GM18498 (cell line): ENCODE data around the gene PRUNE2.

Experiments
- ATAC-seq: cut with Tn5 transposase; IDR thresholded peaks from one replicate; pipeline ENCODE4 v1.9.1; 2021; ENCODE audit warnings: mild to moderate bottlenecking, moderate library complexity; ENCODE audit not compliant: unreplicated experiment

The PRUNE2 gene

GRCh38 chr9:76662476-76663281, 243.2 kb downstream of the PRUNE2 start:
- no peak for ATAC-seq

DNA sequence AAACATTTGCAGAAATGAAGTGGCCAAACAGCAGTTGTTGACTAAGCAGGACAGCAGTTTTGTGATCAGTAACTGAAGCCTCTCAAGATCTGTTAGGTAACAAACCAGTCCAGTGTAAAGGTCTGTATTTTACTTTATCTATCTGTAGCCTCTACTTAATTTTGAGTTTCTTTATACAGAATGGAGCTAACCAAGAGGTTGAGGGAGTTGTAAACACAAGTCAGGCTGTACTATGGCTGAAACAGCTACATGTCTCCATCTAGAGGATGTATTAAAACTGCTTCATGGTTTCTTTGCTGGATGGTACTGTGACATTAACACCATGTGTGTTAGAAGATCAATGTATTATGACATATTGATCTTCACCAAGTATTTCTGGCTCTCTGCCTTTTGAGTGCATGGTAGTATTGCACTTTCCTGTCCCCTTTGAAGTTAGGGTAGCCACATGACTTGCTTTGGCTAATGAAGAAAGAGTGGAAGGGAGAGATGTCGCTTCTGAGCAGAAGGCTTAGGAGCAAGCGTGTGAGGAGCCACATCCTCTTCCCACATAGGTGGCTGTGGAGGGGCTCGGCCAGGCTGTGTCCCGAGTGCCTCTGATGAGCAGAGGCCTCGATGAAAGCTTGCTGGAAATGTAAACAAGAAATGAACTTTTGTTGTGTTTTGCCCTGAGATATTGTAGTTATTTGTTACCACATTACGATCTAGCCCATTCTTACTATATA, 247.2 kb downstream of the PRUNE2 start:
- ATAC-seq, result peak; percentile 91

- ATAC-seq, result no peak
Observed at GRCh38 chr9:76657265-76657664, 248.6 kb downstream of the PRUNE2 start.

DNA sequence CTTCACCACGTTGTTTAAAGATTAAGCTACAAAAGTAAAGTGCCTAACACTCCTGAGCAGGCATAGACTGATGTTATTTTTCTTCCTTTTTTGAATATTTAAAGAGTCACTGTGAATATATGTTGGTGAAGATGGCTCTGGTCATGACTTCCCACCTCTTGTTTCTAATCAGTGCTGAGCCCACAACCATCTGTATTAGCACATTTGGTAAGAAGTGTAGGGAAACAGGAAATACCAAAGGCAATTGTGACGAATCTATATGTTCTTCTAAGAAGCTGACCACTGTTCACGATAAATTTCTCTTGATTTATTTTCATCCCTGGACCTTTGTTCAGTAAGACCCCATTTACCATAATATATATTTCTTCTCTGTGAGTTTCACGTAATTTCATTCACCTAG, 249.9 kb downstream of the PRUNE2 start:
- no peak for ATAC-seq

- ATAC-seq, result no peak
Observed at GRCh38 chr9:76655121-76655541, 250.8 kb downstream of the PRUNE2 start.

DNA sequence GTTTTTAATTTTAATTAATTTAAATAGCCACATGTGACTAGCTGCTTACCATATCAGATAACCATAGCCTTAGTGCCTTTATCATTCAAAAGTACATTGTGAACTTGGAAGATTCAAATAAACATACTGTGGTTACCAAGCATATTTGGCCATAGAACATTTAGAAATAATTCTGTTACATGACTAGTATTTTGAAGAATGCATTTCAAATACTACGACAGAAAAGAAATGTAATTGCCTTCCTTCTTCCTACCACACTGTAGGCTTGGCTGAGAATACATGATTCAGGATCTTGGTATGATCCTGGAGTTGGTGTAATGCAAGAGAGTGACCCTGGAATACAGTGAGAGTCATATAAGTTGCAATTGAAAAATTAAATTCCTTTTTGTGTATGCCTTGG, 251.3 kb downstream of the PRUNE2 start:
- ATAC-seq, result no peak

- ATAC-seq, result no peak
Observed at GRCh38 chr9:76654051-76654461, 251.9 kb downstream of the PRUNE2 start.

- no peak for ATAC-seq
Observed at GRCh38 chr9:76652894-76653293, 253.0 kb downstream of the PRUNE2 start.

- ATAC-seq, result no peak
Observed at GRCh38 chr9:76651119-76651705, 254.7 kb downstream of the PRUNE2 start.

DNA sequence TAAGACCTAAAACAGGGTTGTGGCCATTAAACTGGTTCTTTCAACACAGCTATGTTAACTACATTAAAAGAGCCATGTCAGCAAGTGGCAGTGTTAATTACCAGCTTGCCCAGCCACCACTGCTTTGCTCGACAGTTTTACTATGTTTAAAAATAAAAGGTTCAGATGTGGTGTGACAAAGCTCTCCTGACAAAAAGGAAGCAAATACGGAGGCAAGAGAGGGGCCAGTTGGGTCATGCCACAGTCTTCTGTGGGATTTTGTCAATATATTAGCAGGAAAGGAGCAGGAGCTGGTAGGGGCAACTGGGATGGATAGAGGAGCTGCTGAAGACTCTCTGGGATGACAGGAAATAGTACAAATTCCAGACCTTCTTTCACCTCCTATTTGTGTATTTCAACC, 255.2 kb downstream of the PRUNE2 start:
- ATAC-seq, result no peak

DNA sequence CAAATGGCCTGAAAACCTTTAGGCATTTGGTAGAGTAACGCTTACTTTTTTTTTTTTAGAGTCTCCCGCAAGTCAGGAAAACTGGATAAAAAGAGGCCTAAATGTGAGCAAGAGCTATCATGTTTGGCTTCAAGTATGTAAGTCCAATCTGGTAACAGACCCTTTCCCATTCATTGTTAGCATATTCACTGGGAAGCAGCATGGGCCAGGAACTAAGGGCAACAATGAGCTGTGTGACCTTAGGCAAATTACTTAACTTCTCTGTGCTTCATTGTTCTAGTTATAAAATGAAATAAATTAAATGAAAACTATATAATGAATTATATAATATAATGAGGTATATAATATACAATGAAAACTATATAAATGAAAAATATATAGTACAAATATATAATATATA, 256.0 kb downstream of the PRUNE2 start:
- no peak for ATAC-seq

- no peak for ATAC-seq
Observed at GRCh38 chr9:76646249-76646648, 259.7 kb downstream of the PRUNE2 start.

- ATAC-seq, result no peak
Observed at GRCh38 chr9:76644647-76645250, 261.2 kb downstream of the PRUNE2 start.

GRCh38 chr9:76644171-76644570, 261.7 kb downstream of the PRUNE2 start:
- peak; percentile 23 for ATAC-seq

DNA sequence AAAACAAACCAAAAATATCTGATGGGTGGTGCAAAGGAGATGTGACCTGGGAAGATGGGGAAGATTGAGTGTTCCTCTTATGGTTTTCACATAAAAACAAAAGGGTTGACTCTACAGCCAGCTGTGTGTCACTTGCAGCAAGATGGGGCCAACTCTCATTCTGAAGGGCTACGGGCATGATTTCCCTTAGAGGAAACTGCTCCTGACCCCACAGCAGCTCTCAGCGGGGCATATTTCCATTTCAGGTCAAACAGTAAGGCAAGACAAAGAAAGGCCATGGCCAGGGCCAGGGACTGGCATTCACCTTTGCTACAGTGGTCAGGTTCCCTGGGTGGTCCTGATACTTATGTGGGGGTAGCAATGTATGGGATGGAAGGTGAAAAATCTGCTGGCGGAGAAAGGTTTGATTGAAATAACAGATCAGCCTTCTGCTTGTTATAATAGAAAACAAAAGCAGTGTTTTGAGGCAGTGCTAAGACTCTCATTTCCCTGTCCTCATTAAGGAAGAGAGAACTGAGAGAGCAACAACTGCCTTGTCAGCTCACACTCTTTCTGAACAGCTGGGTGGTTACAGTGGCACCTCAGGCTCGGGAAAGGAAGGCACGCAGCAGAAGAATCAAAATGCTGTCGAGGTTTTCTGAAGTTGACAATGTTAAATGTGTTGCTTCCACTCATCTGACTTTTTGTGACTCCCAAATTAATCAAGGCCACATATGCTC, 262.4 kb downstream of the PRUNE2 start:
- ATAC-seq, result peak; percentile 98

GRCh38 chr9:76642701-76643209, 263.2 kb downstream of the PRUNE2 start:
- ATAC-seq, result no peak

DNA sequence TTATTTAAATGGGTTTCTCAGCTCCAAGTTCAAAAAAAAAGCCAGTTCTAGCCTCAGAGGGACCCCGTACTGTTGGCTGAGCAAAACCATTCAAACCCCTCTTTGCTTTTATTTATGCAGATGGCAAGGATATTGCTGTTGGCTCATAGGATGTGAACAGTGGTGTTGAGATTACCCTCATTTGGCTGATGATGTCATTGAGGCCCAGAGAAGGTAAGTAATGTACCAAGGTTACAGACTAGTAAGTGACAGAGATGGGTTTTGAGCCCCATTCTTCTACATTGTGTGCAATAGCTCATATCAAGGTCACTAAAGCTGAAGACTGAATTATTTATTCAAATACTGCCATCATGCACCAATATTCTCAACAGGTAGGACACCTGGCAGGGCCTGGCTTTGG, 263.8 kb downstream of the PRUNE2 start:
- no peak for ATAC-seq

DNA sequence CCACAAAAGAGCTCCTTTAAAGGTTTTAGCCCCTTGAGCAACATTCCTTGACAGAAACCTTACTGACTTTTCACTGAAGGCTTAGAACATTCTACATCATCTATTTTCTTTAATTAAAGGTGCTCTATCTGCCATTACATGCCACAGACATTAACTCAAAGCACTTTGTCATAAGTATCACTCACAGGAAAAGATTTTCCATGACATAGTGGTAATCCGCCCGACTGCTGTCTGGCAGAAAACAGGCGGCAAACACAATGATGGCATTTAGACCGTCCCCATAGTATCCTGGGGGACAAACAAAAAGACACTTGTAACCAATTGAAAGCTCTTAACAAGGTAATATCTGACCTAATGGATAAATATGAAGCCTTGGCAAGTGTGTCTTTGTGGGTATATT, 267.9 kb downstream of the PRUNE2 start:
- no peak for ATAC-seq

GRCh38 chr9:76637416-76637815, 268.5 kb downstream of the PRUNE2 start:
- no peak for ATAC-seq

GRCh38 chr9:76634356-76635054, 271.4 kb downstream of the PRUNE2 start:
- peak; percentile 74 for ATAC-seq
